Effector memory CD4-positive, alpha-beta T cell (primary cell): ENCODE data around the gene NANP.
"Not testable (repeated sequence)": the region's sequence is repeated elsewhere in the genome, so short reads cannot be mapped to it uniquely, and the experiment has no call there.

Source experiments
- DNase-seq, 3 donors: peaks; one replicate each; pipeline ENCODE4 v3.0.0-alpha.2; 2020
- H3K27ac ChIP-seq: 2 replicates; pipeline ENCODE4 v1.7.0; 2013; ENCODE audit warnings: mild to moderate bottlenecking, low read length, moderate library complexity; ENCODE audit not compliant: insufficient read depth, poor library complexity, severe bottlenecking
- H3K27me3 ChIP-seq: replicated peaks from 2 replicates; pipeline ENCODE4 v1.7.0; 2013; ENCODE audit warnings: mild to moderate bottlenecking, low read length; ENCODE audit not compliant: insufficient read depth, control insufficient read depth, poor library complexity, severe bottlenecking
- H3K36me3 ChIP-seq: 2 replicates; pipeline ENCODE4 v1.7.0; 2013; ENCODE audit warnings: mild to moderate bottlenecking, low read length, moderate library complexity; ENCODE audit not compliant: control insufficient read depth, insufficient read depth
- H3K4me1 ChIP-seq: 2 replicates; pipeline ENCODE4 v1.7.0; 2013; ENCODE audit warnings: low read length, mild to moderate bottlenecking; ENCODE audit not compliant: control insufficient read depth, insufficient read depth, poor library complexity, severe bottlenecking
- H3K4me3 ChIP-seq: 2 replicates; pipeline ENCODE4 v1.7.0; 2013; ENCODE audit warnings: low read length, low read depth, mild to moderate bottlenecking; ENCODE audit not compliant: insufficient read depth, poor library complexity, severe bottlenecking
- H3K9me3 ChIP-seq: 2 replicates; pipeline ENCODE4 v1.7.0; 2013; ENCODE audit warnings: mild to moderate bottlenecking, low read length, moderate library complexity; ENCODE audit not compliant: control insufficient read depth

Gene NANP

GRCh38 chr20:25608774-25609173 lies 15.0 kb downstream of the NANP start:
- H3K4me1 ChIP-seq: no peaks in the 10 kb centered on the region
- H3K27ac ChIP-seq: no peak overlapping the region
- no peak for DNase-seq
- no peaks in the 10 kb centered on the region for H3K36me3 ChIP-seq
- no peaks in the 10 kb centered on the region for H3K27me3 ChIP-seq
- H3K4me3 ChIP-seq: no peak overlapping the region
- H3K9me3 ChIP-seq: no peaks in the 10 kb centered on the region

DNA sequence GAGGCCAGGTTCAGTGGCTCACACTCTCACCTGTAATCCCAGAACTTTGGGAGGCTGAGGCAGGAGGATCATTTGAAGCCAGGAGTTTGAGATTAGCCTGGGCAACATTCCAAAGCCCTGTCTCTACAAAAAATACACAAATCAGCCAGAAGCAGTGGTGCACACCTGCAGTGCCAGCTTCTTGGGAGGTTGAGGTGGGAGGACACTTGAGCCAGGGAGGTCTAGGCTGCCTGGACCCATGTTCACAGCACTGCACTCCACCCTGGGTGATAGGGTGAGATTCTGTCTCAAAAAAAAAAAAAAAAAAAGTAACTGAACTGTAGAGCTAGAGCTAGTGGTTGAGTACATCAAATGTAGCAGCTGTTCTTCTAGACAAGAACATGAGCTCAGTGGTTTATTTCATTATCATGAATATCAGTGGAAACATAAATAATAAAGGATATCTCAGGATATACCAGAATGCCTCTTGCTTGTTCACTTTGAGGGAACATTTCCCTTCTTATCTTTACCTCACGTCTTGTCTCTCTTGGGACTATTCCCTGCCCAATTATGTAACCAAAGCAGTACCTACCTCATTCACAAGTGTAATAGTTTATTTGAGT lies 17.6 kb downstream of the NANP start:
- H3K4me3 ChIP-seq: no peak overlapping the region
- no peaks in the 10 kb centered on the region for H3K4me1 ChIP-seq
- no peak for DNase-seq
- no peaks in the 10 kb centered on the region for H3K27me3 ChIP-seq
- H3K27ac ChIP-seq: no peak overlapping the region
- H3K9me3 ChIP-seq: no peaks in the 10 kb centered on the region
- no peaks in the 10 kb centered on the region for H3K36me3 ChIP-seq

- H3K27ac ChIP-seq: no peak overlapping the region
- no peaks in the 10 kb centered on the region for H3K9me3 ChIP-seq
- no peak overlapping the region for H3K4me3 ChIP-seq
- H3K27me3 ChIP-seq: no peaks in the 10 kb centered on the region
- no peaks in the 10 kb centered on the region for H3K4me1 ChIP-seq
- no peak for DNase-seq
- no peaks in the 10 kb centered on the region for H3K36me3 ChIP-seq
Measured at GRCh38 chr20:25605148-25605547, 18.7 kb downstream of the NANP start.

DNA sequence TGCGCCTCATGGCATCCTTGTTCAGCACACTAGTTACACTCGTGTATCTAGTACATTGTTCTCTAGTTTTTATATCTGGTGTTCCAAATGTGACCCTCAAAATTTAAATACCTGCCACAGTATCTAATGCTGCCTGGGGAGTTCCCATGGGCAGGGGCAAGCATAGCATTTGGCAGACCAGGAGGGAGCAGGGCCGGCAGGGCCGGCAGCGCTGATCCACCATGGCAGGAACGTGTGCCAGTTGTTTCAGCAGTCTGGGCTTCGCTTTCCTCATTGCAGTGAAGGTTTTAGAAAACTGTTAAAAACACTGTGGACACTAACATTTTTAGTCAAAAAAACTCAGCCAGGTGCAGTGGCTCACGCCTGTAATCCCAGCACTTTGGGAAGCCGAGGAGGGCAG lies 19.2 kb downstream of the NANP start:
- Histone ChIP-seq H3K4me3 (no peak overlapping the region), H3K27me3 (no peaks in the 10 kb centered on the region)
- no peak for DNase-seq

GRCh38 chr20:25602914-25603309 lies 20.9 kb downstream of the NANP start:
- not testable (repeated sequence) for H3K27me3 ChIP-seq, H3K27ac ChIP-seq, H3K36me3 ChIP-seq, H3K4me3 ChIP-seq, H3K4me1 ChIP-seq, H3K9me3 ChIP-seq, DNase-seq

More for the DNA sequence above, 19.2 kb downstream of the NANP start:
- Histone ChIP-seq H3K36me3 (no peaks in the 10 kb centered on the region), H3K9me3 (no peaks in the 10 kb centered on the region), H3K27ac (no peak overlapping the region), H3K4me1 (no peaks in the 10 kb centered on the region)

DNA sequence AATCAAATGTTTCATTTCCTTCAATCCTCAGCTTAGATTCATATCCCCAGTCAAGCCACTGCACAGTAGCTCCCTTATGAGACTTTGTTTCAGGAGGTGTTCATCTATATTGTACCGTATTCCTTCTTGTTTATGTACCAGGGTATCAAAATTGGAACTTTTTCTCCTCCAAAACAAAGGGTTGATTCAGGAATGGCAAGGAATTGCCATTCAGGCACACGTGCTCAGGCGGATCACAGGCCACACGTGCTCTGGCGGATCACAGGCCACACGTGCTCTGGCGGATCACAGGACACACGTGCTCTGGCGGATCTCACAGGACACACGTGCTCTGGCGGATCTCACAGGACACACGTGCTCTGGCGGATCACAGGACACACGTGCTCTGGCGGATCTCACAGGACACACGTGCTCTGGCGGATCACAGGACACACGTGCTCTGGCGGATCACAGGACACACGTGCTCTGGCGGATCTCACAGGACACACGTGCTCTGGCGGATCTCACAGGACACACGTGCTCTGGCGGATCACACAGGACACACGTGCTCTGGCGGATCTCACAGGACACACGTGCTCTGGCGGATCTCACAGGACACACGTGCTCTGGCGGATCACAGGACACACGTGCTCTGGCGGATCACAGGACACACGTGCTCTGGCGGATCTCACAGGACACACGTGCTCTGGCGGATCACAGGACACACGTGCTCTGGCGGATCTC lies 21.5 kb downstream of the NANP start:
- H3K4me3 ChIP-seq, H3K4me1 ChIP-seq, DNase-seq, H3K9me3 ChIP-seq, H3K27me3 ChIP-seq, H3K27ac ChIP-seq, H3K36me3 ChIP-seq: not testable (repeated sequence)

DNA sequence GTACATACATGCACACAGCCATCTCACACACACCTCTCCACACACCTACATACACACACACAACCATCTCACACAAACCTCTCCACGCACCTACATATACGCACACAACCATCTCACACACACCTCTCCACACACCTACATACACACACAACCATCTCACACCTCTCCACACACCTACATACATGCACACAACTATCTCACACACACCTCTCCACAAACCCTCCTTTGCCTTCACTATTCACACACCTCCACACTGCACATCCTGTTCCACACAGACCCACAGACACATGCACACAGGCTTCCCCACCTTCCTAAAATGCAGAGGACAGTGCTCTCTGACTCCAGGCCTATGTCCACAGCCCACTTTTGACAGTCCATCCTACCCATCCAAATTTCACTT lies 22.2 kb downstream of the NANP start:
- Histone ChIP-seq H3K4me1 (no peaks in the 10 kb centered on the region), H3K27ac (no peak overlapping the region), H3K36me3 (no peaks in the 10 kb centered on the region), H3K4me3 (no peak overlapping the region), H3K27me3 (no peaks in the 10 kb centered on the region), H3K9me3 (no peaks in the 10 kb centered on the region)
- DNase-seq: no peak

DNA sequence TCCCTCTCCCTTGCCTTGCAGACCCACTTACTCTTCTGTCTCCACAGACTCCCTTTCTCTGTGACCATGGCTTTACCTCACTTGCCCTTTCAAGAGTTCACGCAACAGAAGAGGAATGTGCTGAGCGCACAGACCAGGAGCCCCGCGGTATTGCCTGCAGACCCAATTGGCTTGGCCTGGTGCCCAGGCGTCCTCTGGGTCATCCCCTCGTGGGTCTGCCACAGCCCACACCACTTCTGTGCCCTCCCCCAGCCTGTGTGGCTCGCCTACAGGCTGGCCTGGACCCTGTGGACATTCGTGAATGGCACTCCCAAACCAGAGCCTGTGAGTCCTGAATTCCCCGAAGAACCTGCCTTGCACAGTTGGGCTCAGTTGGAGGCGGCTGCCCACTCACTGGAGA lies 23.2 kb downstream of the NANP start:
- Histone ChIP-seq H3K27ac (no peak overlapping the region), H3K9me3 (no peaks in the 10 kb centered on the region), H3K4me1 (no peaks in the 10 kb centered on the region), H3K4me3 (no peak overlapping the region), H3K36me3 (no peaks in the 10 kb centered on the region), H3K27me3 (no peaks in the 10 kb centered on the region)
- no peak for DNase-seq

DNA sequence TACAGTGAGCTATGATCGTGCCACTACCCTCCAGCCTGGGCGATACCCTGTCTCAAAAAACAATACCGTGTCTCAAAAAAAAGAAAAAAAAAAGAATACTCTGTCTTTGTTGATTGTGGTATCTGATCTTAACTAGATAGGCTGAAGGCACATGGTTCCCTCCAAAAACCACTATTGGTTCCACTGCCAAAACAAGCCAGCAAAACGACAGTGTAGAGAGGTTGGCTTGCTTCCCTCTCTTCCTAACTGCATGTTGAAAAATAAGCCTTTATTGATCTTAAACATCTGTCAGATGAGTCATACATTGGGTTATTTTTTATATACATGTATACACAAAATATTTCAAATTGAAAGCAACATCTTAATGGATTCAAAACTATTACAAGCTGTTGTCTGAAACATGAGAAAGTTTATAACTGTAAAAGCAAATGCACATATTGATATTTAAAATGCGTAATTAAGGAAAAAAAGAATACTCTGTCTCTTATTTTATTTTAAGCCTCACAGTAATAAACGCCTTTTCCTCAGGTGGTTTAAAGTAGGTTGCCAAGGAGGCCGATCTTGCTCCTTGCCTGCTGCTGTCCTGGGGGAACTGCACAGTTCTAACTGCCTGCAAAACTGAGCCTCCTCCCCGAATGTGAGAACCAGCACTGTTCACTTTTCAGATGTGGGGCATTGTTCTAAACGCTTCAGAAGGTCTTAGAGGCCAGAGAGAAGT lies 31.5 kb downstream of the NANP start:
- no peak for DNase-seq
- H3K4me3 ChIP-seq: no peak overlapping the region
- no peaks in the 10 kb centered on the region for H3K27me3 ChIP-seq
- H3K4me1 ChIP-seq: no peaks in the 10 kb centered on the region
- H3K27ac ChIP-seq: no peak overlapping the region
- H3K36me3 ChIP-seq: no peaks in the 10 kb centered on the region
- no peaks in the 10 kb centered on the region for H3K9me3 ChIP-seq

GRCh38 chr20:25590778-25591177 lies 33.0 kb downstream of the NANP start:
- H3K36me3 ChIP-seq, H3K27ac ChIP-seq, H3K4me3 ChIP-seq, H3K4me1 ChIP-seq, DNase-seq, H3K9me3 ChIP-seq, H3K27me3 ChIP-seq: not testable (repeated sequence)
